ENCODE data around the gene CDKL1. TPM values are rescaled to one million over a fixed set of nuclear protein-coding genes. Genes with fewer than 3 reads are reported as not detected.
A peak's percentile ranks its signal among the peaks of the same experiment; 100 is the strongest.

CDKL1 gene
- total RNA-seq, 1 donor from 2014 or later = 3.4 TPM

DNA sequence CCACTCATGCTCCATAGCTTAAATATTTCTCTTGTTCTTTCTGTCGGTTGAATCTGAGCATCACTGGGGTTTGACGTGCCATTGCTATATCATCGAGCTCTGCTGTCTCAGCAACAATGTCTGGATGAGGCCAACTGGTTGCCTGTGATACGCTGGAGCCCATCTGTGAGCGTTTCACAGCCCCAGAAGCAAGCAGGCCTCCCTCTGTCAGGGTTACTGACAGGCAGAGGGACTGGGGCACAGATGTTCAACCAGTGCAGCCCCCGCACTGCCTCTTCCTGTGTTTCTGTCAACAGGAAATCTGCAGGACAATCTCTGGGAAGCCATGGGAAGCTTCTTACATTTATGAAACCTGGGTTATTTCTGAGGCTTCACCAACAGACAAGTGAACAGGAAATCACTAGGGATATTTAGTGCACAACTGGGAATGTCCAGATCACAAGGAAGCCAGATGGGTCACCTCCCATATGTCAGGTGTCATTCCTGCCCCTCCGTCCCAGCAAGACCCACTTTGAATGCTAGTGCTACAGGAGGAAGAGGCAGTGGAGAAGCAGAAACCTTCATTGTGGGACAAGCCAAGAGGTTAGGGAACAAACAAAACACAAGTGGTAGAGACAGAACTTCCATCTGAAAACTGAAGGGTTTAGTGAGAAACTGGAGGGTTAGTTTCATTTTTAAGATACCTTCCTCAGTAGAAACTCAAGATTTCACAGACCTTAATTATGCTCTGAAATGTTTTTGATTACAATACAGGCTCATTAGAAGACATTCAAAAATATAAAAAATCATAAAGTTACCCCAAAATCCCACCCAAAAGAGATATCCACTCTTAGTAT, 60.5 kb downstream of the CDKL1 start:
- Mint-ChIP-seq H3K27me3 (ENCODE audit: unreplicated experiment) (peaks cover 15% of the 10 kb centered on the region), H3K4me3 (ENCODE audit: unreplicated experiment) (peak overlapping the region; percentile 79), H3K36me3 (ENCODE audit: unreplicated experiment) (peaks cover 4% of the 10 kb centered on the region), H3K27ac (ENCODE audit: unreplicated experiment) (peak overlapping the region; percentile 99), H3K4me1 (ENCODE audit: low read depth, unreplicated experiment) (peaks cover 52% of the 10 kb centered on the region), H3K9me3 (ENCODE audit: unreplicated experiment) (peaks cover 17% of the 10 kb centered on the region)
- DNase-seq = peak; percentile 84
- no peak for TF ChIP-seq CTCF (IDR thresholded peaks at IDR 0.05; ENCODE audit: partially characterized antibody, unreplicated experiment)

- Mint-ChIP-seq H3K27me3 (ENCODE audit: unreplicated experiment) (peaks cover 15% of the 10 kb centered on the region), H3K4me3 (ENCODE audit: unreplicated experiment) (peak overlapping the region; percentile 79), H3K36me3 (ENCODE audit: unreplicated experiment) (peaks cover 4% of the 10 kb centered on the region), H3K4me1 (ENCODE audit: low read depth, unreplicated experiment) (peaks cover 49% of the 10 kb centered on the region), H3K9me3 (ENCODE audit: unreplicated experiment) (peaks cover 17% of the 10 kb centered on the region), H3K27ac (ENCODE audit: unreplicated experiment) (peak overlapping the region; percentile 99)
- peak; percentile 47 for DNase-seq
- no peak for TF ChIP-seq CTCF (IDR thresholded peaks at IDR 0.05; ENCODE audit: partially characterized antibody, unreplicated experiment)
Measured at GRCh38 chr14:50335389-50335788, 61.3 kb downstream of the CDKL1 start.

DNA sequence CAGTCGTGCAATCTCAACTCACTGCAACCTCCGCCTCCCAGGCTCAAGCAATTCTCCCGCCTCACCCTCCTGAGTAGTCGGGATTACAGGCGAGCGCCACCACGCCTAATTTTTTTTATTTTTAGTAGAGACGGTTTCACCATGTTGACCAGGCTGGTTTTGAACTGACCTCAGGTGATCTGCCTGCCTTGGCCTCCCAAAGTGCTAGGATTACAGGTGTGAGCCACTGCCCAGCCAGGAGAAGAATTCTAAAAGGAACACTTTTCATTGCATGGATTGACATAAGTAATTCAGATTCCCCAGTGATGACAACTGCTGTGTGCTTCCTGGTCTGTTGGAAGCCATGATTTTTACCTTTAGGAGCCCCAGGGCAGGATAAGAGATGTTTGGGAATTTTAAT, 62.5 kb downstream of the CDKL1 start:
- no peak for TF ChIP-seq CTCF (IDR thresholded peaks at IDR 0.05; ENCODE audit: partially characterized antibody, unreplicated experiment)
- peak overlapping the region; percentile 99 for H3K27ac Mint-ChIP-seq (ENCODE audit: unreplicated experiment)
- H3K9me3 Mint-ChIP-seq (ENCODE audit: unreplicated experiment) = peaks cover 17% of the 10 kb centered on the region
- peaks cover 44% of the 10 kb centered on the region for H3K4me1 Mint-ChIP-seq (ENCODE audit: low read depth, unreplicated experiment)
- H3K4me3 Mint-ChIP-seq (ENCODE audit: unreplicated experiment) = no peak overlapping the region
- peaks cover 4% of the 10 kb centered on the region for H3K36me3 Mint-ChIP-seq (ENCODE audit: unreplicated experiment)
- H3K27me3 Mint-ChIP-seq (ENCODE audit: unreplicated experiment) = peaks cover 14% of the 10 kb centered on the region
- DNase-seq = no peak

GRCh38 chr14:50333014-50333509, 63.6 kb downstream of the CDKL1 start:
- Mint-ChIP-seq H3K4me1 (ENCODE audit: low read depth, unreplicated experiment) (peaks cover 39% of the 10 kb centered on the region), H3K27ac (ENCODE audit: unreplicated experiment) (peak overlapping the region; percentile 11), H3K36me3 (ENCODE audit: unreplicated experiment) (peaks cover 4% of the 10 kb centered on the region), H3K4me3 (ENCODE audit: unreplicated experiment) (no peak overlapping the region), H3K9me3 (ENCODE audit: unreplicated experiment) (peaks cover 17% of the 10 kb centered on the region), H3K27me3 (ENCODE audit: unreplicated experiment) (peaks cover 14% of the 10 kb centered on the region)
- no peak for TF ChIP-seq CTCF (IDR thresholded peaks at IDR 0.05; ENCODE audit: partially characterized antibody, unreplicated experiment)
- no peak for DNase-seq

- H3K27me3 Mint-ChIP-seq (ENCODE audit: unreplicated experiment) = peaks cover 13% of the 10 kb centered on the region
- TF ChIP-seq CTCF (IDR thresholded peaks at IDR 0.05; ENCODE audit: partially characterized antibody, unreplicated experiment) = no peak
Measured at GRCh38 chr14:50331596-50331995, 65.1 kb downstream of the CDKL1 start.

More at GRCh38 chr14:50331596-50331995, 65.1 kb downstream of the CDKL1 start:
- no peak for DNase-seq
- H3K4me3 Mint-ChIP-seq (ENCODE audit: unreplicated experiment) = no peak overlapping the region
- peaks cover 17% of the 10 kb centered on the region for H3K9me3 Mint-ChIP-seq (ENCODE audit: unreplicated experiment)
- peaks cover 4% of the 10 kb centered on the region for H3K36me3 Mint-ChIP-seq (ENCODE audit: unreplicated experiment)
- H3K4me1 Mint-ChIP-seq (ENCODE audit: low read depth, unreplicated experiment) = peaks cover 39% of the 10 kb centered on the region
- no peak overlapping the region for H3K27ac Mint-ChIP-seq (ENCODE audit: unreplicated experiment)

Measured in glutamatergic neuron (in vitro differentiated cells).